A549 (cell line): ENCODE results near the gene PCDHGA9. TPM values are rescaled to one million over a fixed set of nuclear protein-coding genes. Genes with fewer than 3 reads are reported as not detected.

ENCODE experiments used
- ATAC-seq, 2 experiments: fragments of 200-7000 bp in 1 of 2; fragments of >200 bp in 1 of 2; cut with Nextera tagmentation in 1 of 2; cut with Tn5 transposase in 1 of 2; 3 replicates each; pipeline versions ENCODE4 v1.8.0 to v1.9.1; 2018 to 2020; ENCODE audit warnings: mild to moderate bottlenecking in 1 of 2, moderate library complexity in 1 of 2
- CTCF ChIA-PET: fragments of 300-600 bp; sonication (Branson Sonifier 250); formaldehyde crosslinking; extraction: SDS; loops from one replicate; lab custom pipeline; 2021; ENCODE audit warnings: antibody characterized with exemption, inconsistent platforms; lab: Yijun Ruan, JAX
- POLR2A ChIA-PET: fragments of 350-600 bp; formaldehyde crosslinking; extraction: SDS; loops from one replicate; lab custom pipeline; 2021; ENCODE audit warnings: antibody characterized with exemption, inconsistent platforms; lab: Yijun Ruan, JAX
- DNase-seq, 2 experiments: peaks; one replicate each; pipeline versions ENCODE4 v3.0.0 to v3.0.0-alpha.2; 2011 to 2016; ENCODE audit warnings: low read depth in 1 of 2, low spot score in 1 of 2
- FAIRE-seq: peaks from 2 replicates; lab custom pipeline; 2011; peaks lifted over from hg19 to GRCh38; lab: Jason Lieb, UNC
- H3K27ac ChIP-seq, 2 experiments: fragments of >200 bp; sonication (Bioruptor Twin); formaldehyde crosslinking; 3 replicates each; pipeline ENCODE4 v1.5.1; 2016 to 2017
- H3K4me1 ChIP-seq: fragments of >200 bp; sonication (Bioruptor Twin); formaldehyde crosslinking; 3 replicates; pipeline ENCODE4 v1.6.1; 2016
- H3K4me2 ChIP-seq: fragments of >200 bp; sonication (Bioruptor Twin); formaldehyde crosslinking; 3 replicates; pipeline ENCODE4 v1.6.1; 2016
- H3K4me3 ChIP-seq: fragments of >200 bp; sonication (Bioruptor Twin); formaldehyde crosslinking; 3 replicates; pipeline ENCODE4 v1.5.1; 2016
- H3K9me3 ChIP-seq: fragments of >200 bp; sonication (Bioruptor Twin); formaldehyde crosslinking; 3 replicates; pipeline ENCODE4 v1.6.1; 2016
- CBX8 ChIP-seq: fragments of 200-600 bp; sonication (generic); IDR thresholded peaks from 2 replicates; pipeline ENCODE4 v1.6.1; 2016
- CEBPB ChIP-seq, 2 experiments: fragments of >200 bp in 1 of 2; sonication (Bioruptor Twin) in 1 of 2; formaldehyde crosslinking in 1 of 2; IDR thresholded peaks; 2 replicates each; pipeline ENCODE4 v1.6.1; 2012 to 2016
- CHD2 ChIP-seq: fragments of 150-350 bp; IDR thresholded peaks from 2 replicates; pipeline ENCODE4 v1.6.1; 2014; ENCODE audit warnings: low read length; ENCODE audit not compliant: partially characterized antibody
- CHD4 ChIP-seq: fragments of 200-600 bp; sonication (generic); IDR thresholded peaks from 2 replicates; pipeline ENCODE4 v1.6.1; 2016; ENCODE audit warnings: antibody characterized with exemption, mild to moderate bottlenecking, borderline replicate concordance
- EHMT2 ChIP-seq: fragments of 200-600 bp; sonication (generic); IDR thresholded peaks from 2 replicates; pipeline ENCODE4 v1.6.1; 2016; ENCODE audit warnings: antibody characterized with exemption, low read depth, mild to moderate bottlenecking, moderate library complexity
- ESRRA ChIP-seq: fragments of 150-350 bp; IDR thresholded peaks from 2 replicates; pipeline ENCODE4 v1.6.1; 2014; ENCODE audit warnings: mild to moderate bottlenecking, low read length, borderline replicate concordance
- HDAC2 ChIP-seq: fragments of 200-600 bp; sonication (generic); IDR thresholded peaks from 2 replicates; pipeline ENCODE4 v1.6.1; 2016
- HEYL ChIP-seq: fragments of 250-450 bp; sonication (Bioruptor Pico); IDR thresholded peaks from 2 replicates; pipeline ENCODE4 v1.8.0; 2021; ENCODE audit warnings: mild to moderate bottlenecking, moderate library complexity
- HOXA7 ChIP-seq: fragments of 250-450 bp; sonication (Bioruptor Pico); IDR thresholded peaks from 2 replicates; pipeline ENCODE4 v1.5.0; 2020; ENCODE audit warnings: mild to moderate bottlenecking, moderate library complexity
- HOXB13 ChIP-seq: fragments of 250-450 bp; sonication (Bioruptor Pico); IDR thresholded peaks from 2 replicates; pipeline ENCODE4 v1.5.0; 2020; ENCODE audit warnings: low read depth, mild to moderate bottlenecking, moderate library complexity
- HOXB5 ChIP-seq: fragments of 250-450 bp; sonication (Bioruptor Pico); IDR thresholded peaks from 2 replicates; pipeline ENCODE4 v1.5.0; 2020; ENCODE audit warnings: mild to moderate bottlenecking, moderate library complexity
- JUN ChIP-seq, 2 experiments: fragments of >200 bp; sonication (Bioruptor Twin); formaldehyde crosslinking; IDR thresholded peaks; 2 replicates in 1 of 2; 3 replicates in 1 of 2; pipeline ENCODE4 v1.6.1; 2016 to 2017
- MAZ ChIP-seq: fragments of 150-350 bp; IDR thresholded peaks from 2 replicates; pipeline ENCODE4 v1.6.1; 2014; ENCODE audit warnings: antibody characterized with exemption, low read depth, low read length, borderline replicate concordance
- MYC ChIP-seq: IDR thresholded peaks from 2 replicates; pipeline ENCODE4 v1.6.1; 2012; ENCODE audit warnings: mild to moderate bottlenecking, inconsistent platforms, low read length, improper control_type of control experiment, borderline replicate concordance
- NFE2L2 ChIP-seq: fragments of 150-350 bp; conservative IDR thresholded peaks from 2 replicates; pipeline ENCODE4 v1.6.1; 2014; ENCODE audit warnings: low read length
- NPAS2 ChIP-seq: fragments of 250-450 bp; sonication (Bioruptor Pico); IDR thresholded peaks from 2 replicates; pipeline ENCODE4 v1.8.0; 2022; ENCODE audit warnings: mild to moderate bottlenecking, moderate library complexity, borderline replicate concordance
- PBX3 ChIP-seq: IDR thresholded peaks from 2 replicates; pipeline ENCODE4 v1.6.1; 2012
- POLR2AphosphoS2 ChIP-seq: conservative IDR thresholded peaks from 2 replicates; pipeline ENCODE4 v1.6.1; 2012; ENCODE audit warnings: low read length, improper control_type of control experiment, inconsistent platforms
- RAD21 ChIP-seq, 2 experiments: fragments of >200 bp in 1 of 2; sonication (Bioruptor Twin) in 1 of 2; formaldehyde crosslinking in 1 of 2; IDR thresholded peaks in 1 of 2; conservative IDR thresholded peaks in 1 of 2; 2 replicates in 1 of 2; 3 replicates in 1 of 2; pipeline ENCODE4 v1.6.1; 2012 to 2018; ENCODE audit warnings: inconsistent platforms in 1 of 2
- REST ChIP-seq: fragments of 200-600 bp; sonication (generic); IDR thresholded peaks from 2 replicates; pipeline ENCODE4 v1.6.1; 2016; ENCODE audit warnings: antibody characterized with exemption, mild to moderate bottlenecking, moderate library complexity
- RNF2 ChIP-seq: fragments of 200-600 bp; sonication (generic); IDR thresholded peaks from 2 replicates; pipeline ENCODE4 v1.6.1; 2016; ENCODE audit warnings: low read depth, mild to moderate bottlenecking, antibody characterized with exemption, moderate library complexity, borderline replicate concordance
- TFCP2L1 ChIP-seq: fragments of 250-450 bp; sonication (Bioruptor Pico); IDR thresholded peaks from 2 replicates; pipeline ENCODE4 v1.5.0; 2021; ENCODE audit warnings: mild to moderate bottlenecking
- ZFP36 ChIP-seq: fragments of 450-650 bp; IDR thresholded peaks from 2 replicates; pipeline ENCODE4 v1.6.1; 2014; ENCODE audit warnings: borderline replicate concordance; ENCODE audit not compliant: partially characterized antibody
- ZSCAN20 ChIP-seq: fragments of 250-450 bp; sonication (Bioruptor Pico); IDR thresholded peaks from 2 replicates; pipeline ENCODE4 v1.8.0; 2022; ENCODE audit warnings: mild to moderate bottlenecking, moderate library complexity
- WGBS: methylation state at CpG from one replicate; pipeline ENCODE4 v1.1.6; 2017; ENCODE audit errors: missing lambda C conversion rate; 5-methylcytosine and 5-hydroxymethylcytosine counted together
- polyA plus RNA-seq, 4 experiments: library from polyadenylated mRNA; depleted of rRNA in 3 of 4; stranded (reverse); fragments of >200 nt; fragmentation: RNase III in 1 of 4; extraction: RNeasy Plus Mini Kit Qiagen cat#74134 plus additional on column Dnase treatment in 1 of 4; gene quantifications; 2 replicates in 3 of 4; 3 replicates in 1 of 4; pipeline ENCODE4 v1.2.3, GENCODE V29; 2011 to 2017
- TF ChIP-seq, protein P1 (sequence below): IDR thresholded peaks from 2 replicates; pipeline ENCODE4 v1.6.1; 2012
- TF ChIP-seq, protein P2 (sequence below): fragments of >200 bp; sonication (Bioruptor Twin); formaldehyde crosslinking; IDR thresholded peaks from 3 replicates; pipeline ENCODE4 v1.6.1; 2016
- TF ChIP-seq, protein P3 (sequence below): IDR thresholded peaks from 2 replicates; pipeline ENCODE4 v1.6.1; 2012; ENCODE audit warnings: low read depth, borderline replicate concordance
- TF ChIP-seq, protein P4 (sequence below): fragments of 150-350 bp; IDR thresholded peaks from 2 replicates; pipeline ENCODE4 v1.6.1; 2014; ENCODE audit warnings: low read depth, mild to moderate bottlenecking, low read length

The PCDHGA9 gene
- polyA plus RNA-seq, 2 of the 4 experiments (the other 2 are of a cell fraction): 0.03 to 0.22 TPM

DNA sequence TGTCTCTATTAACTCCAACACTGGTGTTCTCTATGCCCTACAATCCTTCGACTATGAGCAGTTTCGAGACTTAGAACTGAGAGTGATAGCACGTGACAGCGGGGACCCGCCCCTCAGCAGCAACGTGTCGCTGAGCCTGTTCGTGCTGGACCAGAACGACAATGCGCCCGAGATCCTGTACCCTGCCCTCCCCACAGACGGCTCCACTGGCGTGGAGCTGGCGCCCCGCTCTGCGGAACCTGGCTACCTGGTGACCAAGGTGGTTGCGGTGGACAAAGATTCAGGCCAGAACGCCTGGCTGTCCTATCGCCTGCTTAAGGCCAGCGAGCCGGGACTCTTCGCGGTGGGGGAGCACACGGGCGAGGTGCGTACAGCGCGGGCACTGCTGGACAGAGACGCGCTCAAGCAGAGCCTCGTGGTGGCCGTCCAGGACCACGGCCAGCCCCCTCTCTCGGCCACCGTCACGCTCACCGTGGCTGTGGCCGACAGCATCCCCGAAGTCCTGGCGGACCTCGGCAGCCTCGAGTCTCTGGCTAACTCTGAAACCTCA lies 20.2 kb downstream of the PCDHGA9 start:
- FAIRE-seq (no peak), ATAC-seq (no peak), DNase-seq (no peak)
- ChIA-PET POLR2A (no interaction called here), CTCF (interaction anchor here (1.2 to 1.5 kb wide), 2 partner anchors 73 to 141 kb away, joined by 3 to 7 read pairs; partner anchors contain the start of gene PCDHGB1)
- Histone ChIP-seq H3K27ac (no peak overlapping the region), H3K9me3 (peaks cover 81% of the 10 kb centered on the region), H3K4me2 (no peak overlapping the region), H3K4me3 (no peak overlapping the region), H3K4me1 (no peaks in the 10 kb centered on the region)
- TF ChIP-seq ESRRA: no peak
- no peak for TF ChIP-seq NPAS2 (CRISPR knock-in tag)
- TF ChIP-seq MAZ: no peak
- TF ChIP-seq CEBPB (IDR thresholded peaks at IDR 0.05): no peak
- TF ChIP-seq CHD4: no peak
- no peak for TF ChIP-seq REST
- no peak for TF ChIP-seq EHMT2
- TF ChIP-seq JUN (IDR thresholded peaks at IDR 0.05): no peak
- no peak for TF ChIP-seq CBX8
- TF ChIP-seq, protein P1, sequence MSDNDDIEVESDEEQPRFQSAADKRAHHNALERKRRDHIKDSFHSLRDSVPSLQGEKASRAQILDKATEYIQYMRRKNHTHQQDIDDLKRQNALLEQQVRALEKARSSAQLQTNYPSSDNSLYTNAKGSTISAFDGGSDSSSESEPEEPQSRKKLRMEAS: no peak
- TF ChIP-seq MYC: no peak
- no peak for TF ChIP-seq TFCP2L1 (CRISPR knock-in tag)
- TF ChIP-seq, protein P2, sequence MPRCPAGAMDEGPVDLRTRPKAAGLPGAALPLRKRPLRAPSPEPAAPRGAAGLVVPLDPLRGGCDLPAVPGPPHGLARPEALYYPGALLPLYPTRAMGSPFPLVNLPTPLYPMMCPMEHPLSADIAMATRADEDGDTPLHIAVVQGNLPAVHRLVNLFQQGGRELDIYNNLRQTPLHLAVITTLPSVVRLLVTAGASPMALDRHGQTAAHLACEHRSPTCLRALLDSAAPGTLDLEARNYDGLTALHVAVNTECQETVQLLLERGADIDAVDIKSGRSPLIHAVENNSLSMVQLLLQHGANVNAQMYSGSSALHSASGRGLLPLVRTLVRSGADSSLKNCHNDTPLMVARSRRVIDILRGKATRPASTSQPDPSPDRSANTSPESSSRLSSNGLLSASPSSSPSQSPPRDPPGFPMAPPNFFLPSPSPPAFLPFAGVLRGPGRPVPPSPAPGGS: no peak
- TF ChIP-seq HOXB5 (CRISPR knock-in tag): no peak
- TF ChIP-seq, protein P3, sequence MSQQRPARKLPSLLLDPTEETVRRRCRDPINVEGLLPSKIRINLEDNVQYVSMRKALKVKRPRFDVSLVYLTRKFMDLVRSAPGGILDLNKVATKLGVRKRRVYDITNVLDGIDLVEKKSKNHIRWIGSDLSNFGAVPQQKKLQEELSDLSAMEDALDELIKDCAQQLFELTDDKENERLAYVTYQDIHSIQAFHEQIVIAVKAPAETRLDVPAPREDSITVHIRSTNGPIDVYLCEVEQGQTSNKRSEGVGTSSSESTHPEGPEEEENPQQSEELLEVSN: no peak
- TF ChIP-seq HEYL (CRISPR knock-in tag): no peak
- 81% methylated on average over 25 of the region's 42 CpGs for WGBS

DNA sequence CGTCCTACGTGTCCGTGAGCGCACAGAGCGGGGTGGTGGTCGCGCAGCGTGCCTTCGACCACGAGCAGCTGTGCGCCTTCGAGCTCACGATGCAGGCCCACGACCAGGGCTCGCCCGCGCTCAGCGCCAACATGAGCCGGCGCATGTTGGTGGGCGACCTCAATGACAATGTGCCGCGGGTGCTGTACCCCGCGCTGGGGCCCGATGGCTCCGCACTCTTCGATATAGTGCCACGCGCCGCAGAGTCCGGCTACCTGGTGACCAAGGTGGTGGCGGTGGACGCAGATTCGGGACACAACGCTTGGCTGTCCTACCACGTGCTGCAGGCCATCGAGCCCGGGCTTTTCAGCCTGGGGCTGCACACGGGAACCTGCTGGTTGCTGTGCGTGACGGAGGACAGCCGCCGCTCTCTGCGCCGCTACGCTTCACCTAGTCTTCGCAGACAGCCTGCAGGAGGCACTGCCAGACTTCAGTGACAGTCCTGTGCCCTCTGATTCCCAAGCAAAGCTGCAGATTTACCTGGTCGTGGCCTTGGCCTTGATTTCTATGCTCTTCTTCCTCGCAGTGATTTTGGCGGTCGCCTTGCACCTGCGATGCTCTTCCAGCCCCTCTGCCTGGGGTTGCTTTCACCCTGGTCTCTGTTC lies 25.3 kb downstream of the PCDHGA9 start:
- FAIRE-seq (no peak), DNase-seq (no peak), ATAC-seq (no peak)
- H3K9me3 ChIP-seq: peaks cover 75% of the 10 kb centered on the region
- H3K4me1 ChIP-seq: no peaks in the 10 kb centered on the region
- H3K27ac ChIP-seq: no peak overlapping the region
- no peak overlapping the region for H3K4me2 ChIP-seq
- ChIA-PET CTCF (interaction anchor here (0.6 to 1.6 kb wide), 3 partner anchors 58 to 131 kb away, joined by 3 read pairs; partner anchors contain the start of gene PCDHGB3), POLR2A (no interaction called here)
- no peak overlapping the region for H3K4me3 ChIP-seq
- 83% methylated on average over 41 of the region's 53 CpGs for WGBS
- no peak for TF ChIP-seq HOXB13 (CRISPR knock-in tag)
- no peak for TF ChIP-seq HOXA7
- TF ChIP-seq CHD2: no peak
- TF ChIP-seq RAD21 (conservative IDR thresholded peaks at IDR 0.05 in 1 of 2, IDR thresholded peaks at IDR 0.05 in 1 of 2): no peak
- no peak for TF ChIP-seq MAZ
- no peak for TF ChIP-seq CHD4
- no peak for TF ChIP-seq TFCP2L1 (CRISPR knock-in tag)
- no peak for TF ChIP-seq ZSCAN20
- TF ChIP-seq CBX8: no peak
- TF ChIP-seq HEYL (CRISPR knock-in tag): no peak
- no peak for TF ChIP-seq RNF2
- no peak for TF ChIP-seq NPAS2 (CRISPR knock-in tag)
- TF ChIP-seq HDAC2: no peak
- TF ChIP-seq, protein P4, sequence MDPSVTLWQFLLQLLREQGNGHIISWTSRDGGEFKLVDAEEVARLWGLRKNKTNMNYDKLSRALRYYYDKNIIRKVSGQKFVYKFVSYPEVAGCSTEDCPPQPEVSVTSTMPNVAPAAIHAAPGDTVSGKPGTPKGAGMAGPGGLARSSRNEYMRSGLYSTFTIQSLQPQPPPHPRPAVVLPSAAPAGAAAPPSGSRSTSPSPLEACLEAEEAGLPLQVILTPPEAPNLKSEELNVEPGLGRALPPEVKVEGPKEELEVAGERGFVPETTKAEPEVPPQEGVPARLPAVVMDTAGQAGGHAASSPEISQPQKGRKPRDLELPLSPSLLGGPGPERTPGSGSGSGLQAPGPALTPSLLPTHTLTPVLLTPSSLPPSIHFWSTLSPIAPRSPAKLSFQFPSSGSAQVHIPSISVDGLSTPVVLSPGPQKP: no peak
- TF ChIP-seq ZFP36: no peak
- TF ChIP-seq NFE2L2: no peak
- TF ChIP-seq CEBPB (IDR thresholded peaks at IDR 0.05): no peak
- TF ChIP-seq POLR2AphosphoS2: no peak
- TF ChIP-seq PBX3: no peak
